Measurements from ENCODE around the gene PAX5. TPM values are rescaled to one million over a fixed set of nuclear protein-coding genes. Genes with fewer than 3 reads are reported as not detected.

Gene PAX5
- polyA plus RNA-seq, 4 donors = under 0.01 to 1.1 (median 0.22) TPM; not detected in 1

DNA sequence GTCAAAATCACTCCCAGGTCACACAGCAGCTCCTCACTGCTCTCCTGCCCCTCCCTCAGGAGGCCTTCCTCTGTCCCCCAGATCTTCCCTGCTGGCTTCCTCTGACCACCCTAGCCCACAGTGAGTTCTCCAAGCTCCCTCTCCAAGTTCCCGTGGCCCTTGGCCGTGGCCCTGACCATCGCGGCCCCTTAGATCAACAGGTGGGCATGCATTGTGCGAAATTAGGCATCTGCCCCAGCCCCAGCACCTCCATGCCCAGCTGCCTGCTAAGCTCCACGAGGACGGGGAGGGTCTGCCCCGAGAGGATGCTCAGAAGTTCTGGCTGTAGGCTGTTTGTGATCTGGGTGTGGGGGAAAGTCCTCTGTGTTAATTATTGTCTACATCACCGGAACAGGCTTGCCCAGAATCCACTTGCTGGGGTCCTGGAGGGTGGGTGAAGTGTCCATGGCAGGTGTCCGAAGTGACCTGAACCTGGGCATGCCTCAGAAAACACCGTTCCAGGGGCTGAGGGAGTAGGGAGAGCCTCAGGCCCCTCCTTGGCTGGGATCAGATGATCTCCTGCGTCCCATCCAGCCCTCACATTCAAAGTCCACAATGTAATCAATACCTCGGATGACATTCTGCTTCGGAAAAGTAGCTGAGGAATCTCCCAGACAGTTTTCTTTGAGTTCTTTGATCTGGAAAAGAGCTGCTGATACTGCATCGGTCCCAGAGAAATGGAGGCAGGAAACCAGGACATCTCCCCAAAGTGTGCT, 194.8 kb downstream of the PAX5 start:
- 70 to 78% (median 73%) methylated on average over 15 of the region's 15 CpGs for WGBS, 3 donors
- DNase-seq = no peak

DNA sequence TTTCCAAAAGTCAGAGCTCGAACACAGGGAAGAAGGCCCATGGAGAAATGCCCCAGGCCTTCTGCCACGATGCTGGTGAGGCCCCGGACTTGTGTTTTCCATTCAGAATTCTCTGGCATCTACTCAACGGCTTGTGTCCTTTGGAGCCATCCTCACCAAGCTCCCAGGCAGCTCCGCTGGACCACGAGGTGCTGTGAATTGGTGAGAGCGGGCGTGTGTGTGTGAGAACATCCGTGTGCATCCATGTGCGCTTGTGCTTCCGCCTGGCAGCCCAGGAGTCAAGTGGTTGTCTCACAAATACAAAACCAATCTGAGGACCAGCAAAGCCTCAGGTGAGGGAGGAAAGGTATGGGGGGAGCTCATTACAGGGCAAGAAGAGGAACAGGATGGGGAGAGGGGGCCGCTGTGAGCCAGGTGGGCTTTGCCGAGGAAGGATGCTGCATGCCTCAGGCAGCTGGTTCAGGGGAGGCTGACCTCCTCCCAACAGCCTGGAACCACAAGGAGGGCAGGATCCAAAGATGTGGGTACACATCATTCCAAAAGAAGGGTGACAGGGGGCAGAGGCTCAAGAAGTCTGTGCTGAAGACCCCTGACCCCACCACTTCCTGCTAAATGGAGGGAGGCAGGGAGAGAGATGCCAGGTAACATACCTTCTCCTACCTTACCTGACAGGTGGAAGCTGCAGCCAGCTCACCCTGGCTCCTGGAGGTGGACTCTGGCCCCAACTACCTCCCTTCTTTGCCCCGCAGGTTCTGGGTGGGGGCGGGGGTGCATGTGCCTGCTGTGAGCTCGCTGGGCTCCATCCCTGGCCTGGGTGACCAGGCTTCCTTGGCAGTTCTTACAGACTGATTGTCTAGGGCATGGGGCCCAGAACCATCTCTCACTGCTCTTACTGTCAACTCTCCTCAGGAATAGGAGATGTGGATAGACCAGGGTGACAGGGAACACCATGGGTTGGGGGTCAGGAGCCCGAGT, 196.3 kb downstream of the PAX5 start:
- no peaks in the 10 kb centered on the region for H3K36me3 ChIP-seq (ENCODE audit: control insufficient read depth in 3 of 3, insufficient read depth in 2 of 3, low read depth in 1 of 3, low read length in 3 of 3)
- no peak for FAIRE-seq
- no peaks in the 10 kb centered on the region for H3K9me3 ChIP-seq (ENCODE audit: control insufficient read depth in 2 of 2, insufficient read depth in 1 of 2, low read depth in 1 of 2, low read length in 1 of 2)
- no peak overlapping the region for H3K4me3 ChIP-seq (ENCODE audit: low read depth in 1 of 3, low read length in 3 of 3)
- peaks cover 0 to 3% (median 0%) of the 10 kb centered on the region in 3 donors for H3K27me3 ChIP-seq (ENCODE audit: control insufficient read depth in 3 of 3, insufficient read depth in 3 of 3, low read length in 3 of 3)
- no peak overlapping the region for H3K27ac ChIP-seq (ENCODE audit: low read depth in 1 of 3, low read length in 2 of 3)
- 53 to 83% (median 67%) methylated on average over 15 to 17 of the region's 17 CpGs for WGBS, 3 donors
- no peaks in the 10 kb centered on the region for H3K4me1 ChIP-seq (ENCODE audit: control insufficient read depth in 3 of 3, insufficient read depth in 2 of 3, low read depth in 1 of 3, low read length in 2 of 3)
- peak; percentile 31 to 38 for DNase-seq

More for the DNA sequence above, 194.8 kb downstream of the PAX5 start:
- no peak for FAIRE-seq
- Histone ChIP-seq H3K36me3 (ENCODE audit: control insufficient read depth in 3 of 3, insufficient read depth in 2 of 3, low read depth in 1 of 3, low read length in 3 of 3) (no peaks in the 10 kb centered on the region), H3K27me3 (ENCODE audit: control insufficient read depth in 3 of 3, insufficient read depth in 3 of 3, low read length in 3 of 3) (peaks cover 0 to 3% (median 0%) of the 10 kb centered on the region in 3 donors), H3K9me3 (ENCODE audit: control insufficient read depth in 2 of 2, insufficient read depth in 1 of 2, low read depth in 1 of 2, low read length in 1 of 2) (no peaks in the 10 kb centered on the region), H3K4me3 (ENCODE audit: low read depth in 1 of 3, low read length in 3 of 3) (no peak overlapping the region), H3K4me1 (ENCODE audit: control insufficient read depth in 3 of 3, insufficient read depth in 2 of 3, low read depth in 1 of 3, low read length in 2 of 3) (no peaks in the 10 kb centered on the region), H3K27ac (ENCODE audit: low read depth in 1 of 3, low read length in 2 of 3) (no peak overlapping the region)

DNA sequence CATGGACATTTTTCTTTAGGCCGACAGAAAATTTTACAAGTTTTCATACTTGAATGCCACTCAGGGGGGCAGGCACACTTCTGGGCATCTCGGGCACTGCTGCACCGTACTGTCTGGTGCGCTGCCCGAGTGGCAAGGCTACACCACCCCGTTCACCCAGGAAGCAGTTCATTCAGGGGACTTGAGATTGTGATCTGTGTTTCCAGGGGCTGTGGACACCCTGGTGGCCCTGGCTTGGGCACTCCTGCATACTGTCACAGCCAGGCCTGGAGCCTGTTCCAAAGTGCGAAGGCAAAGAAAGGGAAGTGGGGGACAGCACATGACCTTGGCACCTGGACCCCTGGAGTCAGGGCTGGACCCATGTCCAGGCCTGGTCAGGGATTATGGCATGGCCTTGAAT, 197.6 kb downstream of the PAX5 start:
- Histone ChIP-seq H3K36me3 (ENCODE audit: control insufficient read depth in 3 of 3, insufficient read depth in 2 of 3, low read depth in 1 of 3, low read length in 3 of 3) (no peaks in the 10 kb centered on the region), H3K4me1 (ENCODE audit: control insufficient read depth in 3 of 3, insufficient read depth in 2 of 3, low read depth in 1 of 3, low read length in 2 of 3) (no peaks in the 10 kb centered on the region), H3K27ac (ENCODE audit: low read depth in 1 of 3, low read length in 2 of 3) (no peak overlapping the region), H3K4me3 (ENCODE audit: low read depth in 1 of 3, low read length in 3 of 3) (no peak overlapping the region), H3K9me3 (ENCODE audit: control insufficient read depth in 2 of 2, insufficient read depth in 1 of 2, low read depth in 1 of 2, low read length in 1 of 2) (no peaks in the 10 kb centered on the region), H3K27me3 (ENCODE audit: control insufficient read depth in 3 of 3, insufficient read depth in 3 of 3, low read length in 3 of 3) (peaks cover 0 to 3% (median 1%) of the 10 kb centered on the region in 3 donors)
- 77 to 83% (median 78%) methylated on average over 7 of the region's 7 CpGs for WGBS, 3 donors
- DNase-seq (no peak), FAIRE-seq (no peak)

DNA sequence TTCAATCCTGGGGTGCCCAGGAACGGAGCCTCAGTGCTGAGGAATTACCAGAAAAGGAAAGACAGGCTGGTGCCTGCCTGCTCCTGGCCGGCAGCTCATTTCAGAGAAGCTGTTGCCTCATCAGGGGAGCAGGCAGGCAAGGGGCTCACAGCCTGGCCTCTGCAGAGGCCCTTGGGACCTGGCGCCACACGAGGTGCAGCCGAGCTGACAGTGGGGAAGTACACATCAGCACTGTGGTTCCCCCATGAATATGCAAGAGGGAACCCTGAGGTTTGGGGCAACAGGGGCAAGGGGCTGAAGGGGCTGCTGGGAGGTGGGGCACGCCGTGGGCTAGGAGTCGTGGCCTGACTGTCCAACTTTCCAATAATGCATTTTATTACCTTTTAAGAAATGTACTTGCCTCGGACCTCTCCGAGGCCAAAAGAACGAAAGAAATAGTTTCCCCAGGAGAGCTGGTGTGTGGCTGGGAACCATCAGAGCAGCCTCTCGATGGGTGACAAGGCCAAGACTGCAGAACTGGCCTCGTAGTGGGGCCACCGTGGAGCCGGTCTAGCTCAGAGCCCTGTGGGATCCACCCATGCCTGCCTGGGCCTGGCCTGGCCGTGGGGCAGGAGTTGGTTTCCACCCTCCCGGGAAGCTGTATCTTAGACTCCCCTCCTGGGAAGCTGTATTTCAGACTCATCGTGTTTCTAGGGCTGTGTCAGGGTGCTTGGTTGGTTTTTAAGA, 198.6 kb downstream of the PAX5 start:
- DNase-seq = no peak
- H3K4me1 ChIP-seq (ENCODE audit: control insufficient read depth in 3 of 3, insufficient read depth in 2 of 3, low read depth in 1 of 3, low read length in 2 of 3) = no peaks in the 10 kb centered on the region
- 75 to 88% (median 79%) methylated on average over 18 of the region's 18 CpGs for WGBS, 3 donors

DNA sequence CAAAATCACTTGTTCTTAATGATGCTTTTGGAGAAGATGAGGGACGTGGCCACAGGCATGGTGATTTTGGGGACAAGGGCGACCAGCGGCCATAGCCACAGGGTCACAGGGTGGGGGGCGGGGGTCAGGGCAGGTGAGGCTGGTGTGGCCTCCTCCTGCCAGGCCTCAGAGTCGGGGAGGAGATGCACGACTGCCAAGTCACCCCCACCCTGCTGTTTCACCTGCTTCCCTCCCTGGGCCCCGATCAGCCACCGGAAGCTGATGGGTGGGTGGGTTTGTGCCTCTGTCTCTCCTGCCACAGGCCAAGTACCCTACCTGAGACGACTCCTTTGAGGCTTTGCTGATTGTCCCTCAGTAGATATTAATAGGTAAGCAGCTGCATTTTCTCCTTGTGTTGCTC, 199.3 kb downstream of the PAX5 start:
- Histone ChIP-seq H3K27ac (ENCODE audit: low read depth in 1 of 3, low read length in 2 of 3) (no peak overlapping the region), H3K4me3 (ENCODE audit: low read depth in 1 of 3, low read length in 3 of 3) (no peak overlapping the region), H3K9me3 (ENCODE audit: control insufficient read depth in 2 of 2, insufficient read depth in 1 of 2, low read depth in 1 of 2, low read length in 1 of 2) (no peaks in the 10 kb centered on the region), H3K4me1 (ENCODE audit: control insufficient read depth in 3 of 3, insufficient read depth in 2 of 3, low read depth in 1 of 3, low read length in 2 of 3) (no peaks in the 10 kb centered on the region), H3K36me3 (ENCODE audit: control insufficient read depth in 3 of 3, insufficient read depth in 2 of 3, low read depth in 1 of 3, low read length in 3 of 3) (no peaks in the 10 kb centered on the region), H3K27me3 (ENCODE audit: control insufficient read depth in 3 of 3, insufficient read depth in 3 of 3, low read length in 3 of 3) (peaks cover 0 to 3% (median 3%) of the 10 kb centered on the region in 3 donors)
- DNase-seq = no peak
- FAIRE-seq = no peak
- 70 to 74% (median 72%) methylated on average over 9 of the region's 9 CpGs for WGBS, 3 donors

More for the DNA sequence above, 198.6 kb downstream of the PAX5 start:
- Histone ChIP-seq H3K4me3 (ENCODE audit: low read depth in 1 of 3, low read length in 3 of 3) (no peak overlapping the region), H3K36me3 (ENCODE audit: control insufficient read depth in 3 of 3, insufficient read depth in 2 of 3, low read depth in 1 of 3, low read length in 3 of 3) (no peaks in the 10 kb centered on the region), H3K9me3 (ENCODE audit: control insufficient read depth in 2 of 2, insufficient read depth in 1 of 2, low read depth in 1 of 2, low read length in 1 of 2) (no peaks in the 10 kb centered on the region), H3K27ac (ENCODE audit: low read depth in 1 of 3, low read length in 2 of 3) (no peak overlapping the region), H3K27me3 (ENCODE audit: control insufficient read depth in 3 of 3, insufficient read depth in 3 of 3, low read length in 3 of 3) (peaks cover 0 to 3% (median 3%) of the 10 kb centered on the region in 3 donors)
- no peak for FAIRE-seq

DNA sequence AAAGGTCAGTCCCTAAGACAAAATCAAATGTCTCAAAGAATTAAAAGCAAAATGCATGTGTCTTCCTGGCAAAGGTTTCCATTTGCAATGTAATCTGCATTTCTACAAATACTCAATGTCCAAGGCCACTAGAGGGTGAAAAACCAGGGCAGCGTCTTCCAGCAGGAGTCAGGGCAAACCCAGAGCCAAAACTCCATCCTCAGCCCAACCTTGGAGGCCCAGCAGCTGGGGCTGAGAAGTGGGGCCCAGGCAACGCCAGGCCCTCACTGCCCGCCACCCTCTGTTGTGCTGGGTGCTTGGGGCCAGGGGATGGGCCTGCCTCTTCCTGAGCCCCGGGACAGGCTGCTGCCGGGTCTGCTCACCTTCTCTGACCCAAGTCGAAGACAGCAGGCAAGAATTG, 200.1 kb downstream of the PAX5 start:
- Histone ChIP-seq H3K27ac (ENCODE audit: low read depth in 1 of 3, low read length in 2 of 3) (no peak overlapping the region), H3K36me3 (ENCODE audit: control insufficient read depth in 3 of 3, insufficient read depth in 2 of 3, low read depth in 1 of 3, low read length in 3 of 3) (no peaks in the 10 kb centered on the region), H3K4me1 (ENCODE audit: control insufficient read depth in 3 of 3, insufficient read depth in 2 of 3, low read depth in 1 of 3, low read length in 2 of 3) (no peaks in the 10 kb centered on the region), H3K4me3 (ENCODE audit: low read depth in 1 of 3, low read length in 3 of 3) (no peak overlapping the region), H3K27me3 (ENCODE audit: control insufficient read depth in 3 of 3, insufficient read depth in 3 of 3, low read length in 3 of 3) (peaks cover 0 to 3% (median 0%) of the 10 kb centered on the region in 3 donors), H3K9me3 (ENCODE audit: control insufficient read depth in 2 of 2, insufficient read depth in 1 of 2, low read depth in 1 of 2, low read length in 1 of 2) (no peaks in the 10 kb centered on the region)
- no peak for DNase-seq
- 76 to 79% (median 78%) methylated on average over 6 of the region's 6 CpGs for WGBS, 3 donors
- FAIRE-seq = no peak

DNA sequence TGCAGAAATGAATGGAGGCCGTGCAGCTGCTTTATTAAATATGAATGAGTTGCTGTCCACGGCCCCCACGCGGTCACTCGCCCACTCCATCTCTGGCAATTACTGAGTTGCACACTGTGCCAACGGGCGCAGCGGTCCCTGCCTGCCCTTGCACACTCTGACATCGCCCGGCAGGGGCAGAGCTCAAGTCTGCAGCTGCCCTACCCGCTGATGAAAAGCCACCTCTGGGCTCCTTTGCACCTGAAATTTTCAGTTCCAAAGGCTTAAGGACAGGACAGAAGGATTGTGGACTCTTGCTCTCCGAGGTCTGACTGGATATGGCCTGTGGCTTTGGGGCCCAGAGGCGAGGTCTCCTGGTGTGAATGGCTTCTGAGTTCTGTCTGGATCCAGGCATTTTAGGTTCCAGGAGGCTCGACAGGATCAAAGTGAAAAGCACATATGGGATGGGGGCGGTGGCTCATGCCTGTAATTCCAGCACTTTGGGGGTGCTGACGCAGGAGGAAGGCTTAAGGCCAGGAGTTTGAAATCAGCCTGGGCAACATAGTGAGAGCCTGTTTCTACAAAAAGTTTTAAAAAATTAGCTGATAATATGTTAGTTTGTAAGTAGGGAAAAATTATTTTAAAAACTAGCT, 201.8 kb downstream of the PAX5 start:
- H3K9me3 ChIP-seq (ENCODE audit: control insufficient read depth in 2 of 2, insufficient read depth in 1 of 2, low read depth in 1 of 2, low read length in 1 of 2) = no peaks in the 10 kb centered on the region
- 64 to 82% (median 64%) methylated on average over 16 of the region's 16 CpGs for WGBS, 3 donors
- no peaks in the 10 kb centered on the region for H3K4me1 ChIP-seq (ENCODE audit: control insufficient read depth in 3 of 3, insufficient read depth in 2 of 3, low read depth in 1 of 3, low read length in 2 of 3)
- H3K27me3 ChIP-seq (ENCODE audit: control insufficient read depth in 3 of 3, insufficient read depth in 3 of 3, low read length in 3 of 3) = peaks cover 0 to 3% (median 0%) of the 10 kb centered on the region in 3 donors
- H3K4me3 ChIP-seq (ENCODE audit: low read depth in 1 of 3, low read length in 3 of 3) = no peak overlapping the region
- no peak overlapping the region for H3K27ac ChIP-seq (ENCODE audit: low read depth in 1 of 3, low read length in 2 of 3)
- DNase-seq (no peak), FAIRE-seq (no peak)
- H3K36me3 ChIP-seq (ENCODE audit: control insufficient read depth in 3 of 3, insufficient read depth in 2 of 3, low read depth in 1 of 3, low read length in 3 of 3) = no peaks in the 10 kb centered on the region
